SHP77 treated with DMSO at 0.1 percent for 48 hours (cell line): ENCODE measurements around the gene PLCB3.

ENCODE experiments used
- DNase-seq: peaks from one replicate; lab custom pipeline; 2025; lab: John Stamatoyannopoulos, UW

PLCB3 gene

GRCh38 chr11:64250415-64251015, 815 bp upstream of the PLCB3 start:
- DNase-seq = no peak

- no peak for DNase-seq
Observed at GRCh38 chr11:64251753-64252002, 348 bp downstream of the PLCB3 start.

GRCh38 chr11:64252003-64252872, 908 bp downstream of the PLCB3 start:
- no peak for DNase-seq

GRCh38 chr11:64253043-64253442, 1.7 kb downstream of the PLCB3 start:
- no peak for DNase-seq

GRCh38 chr11:64253481-64253880, 2.2 kb downstream of the PLCB3 start:
- DNase-seq = no peak

- DNase-seq = no peak
Observed at GRCh38 chr11:64254326-64254725, 3.0 kb downstream of the PLCB3 start.

- no peak for DNase-seq
Observed at GRCh38 chr11:64255135-64256128, 4.1 kb downstream of the PLCB3 start.

- DNase-seq = no peak
Observed at GRCh38 chr11:64256300-64256699, 5.0 kb downstream of the PLCB3 start.

GRCh38 chr11:64258356-64258755, 7.0 kb downstream of the PLCB3 start:
- no peak for DNase-seq

- DNase-seq = no peak
Observed at GRCh38 chr11:64258946-64259532, 7.7 kb downstream of the PLCB3 start.

GRCh38 chr11:64259533-64260067, 8.3 kb downstream of the PLCB3 start:
- no peak for DNase-seq

- no peak for DNase-seq
Observed at GRCh38 chr11:64260147-64260708, 8.9 kb downstream of the PLCB3 start.

GRCh38 chr11:64261556-64262080, 10.3 kb downstream of the PLCB3 start:
- no peak for DNase-seq

- DNase-seq = no peak
Observed at GRCh38 chr11:64262271-64263002, 11.1 kb downstream of the PLCB3 start.

GRCh38 chr11:64263021-64263946, 12.0 kb downstream of the PLCB3 start:
- DNase-seq = no peak

- DNase-seq = no peak
Observed at GRCh38 chr11:64263947-64264317, 12.6 kb downstream of the PLCB3 start.

- no peak for DNase-seq
Observed at GRCh38 chr11:64264371-64264852, 13.1 kb downstream of the PLCB3 start.

- DNase-seq = no peak
Observed at GRCh38 chr11:64265176-64266160, 14.1 kb downstream of the PLCB3 start.
